CD14-positive monocyte (primary cell): ENCODE results near the gene BCL3. TPM values are rescaled to one million over a fixed set of nuclear protein-coding genes. Genes with fewer than 3 reads are reported as not detected.

Source experiments
- DNase-seq, 3 donors: peaks; one replicate each; pipeline ENCODE4 v3.0.0-alpha.2; 2011 to 2022
- H2AFZ ChIP-seq: 2 replicates; pipeline ENCODE4 v1.6.0; 2012; ENCODE audit warnings: mild to moderate bottlenecking, low read depth, low read length, inconsistent platforms; ENCODE audit not compliant: insufficient read depth, poor library complexity, severe bottlenecking
- H3K27ac ChIP-seq, 2 donors: 1 replicate in 1 of 2; 2 replicates in 1 of 2; pipeline ENCODE4 v1.5.1; 2012 to 2013; ENCODE audit warnings: low read length in 2 of 2, control low read depth in 1 of 2, inconsistent platforms in 1 of 2, low read depth in 1 of 2, mild to moderate bottlenecking in 1 of 2
- H3K27me3 ChIP-seq, 2 donors: one replicate each; pipeline versions ENCODE4 v1.6.0 to v1.6.1; 2011 to 2013; ENCODE audit warnings: low read length in 2 of 2; ENCODE audit not compliant: control insufficient read depth in 2 of 2, insufficient read depth in 2 of 2
- H3K36me3 ChIP-seq, 2 donors: replicated peaks in 1 of 2; 1 replicate in 1 of 2; 2 replicates in 1 of 2; pipeline versions ENCODE4 v1.5.1 to v1.6.1; 2012 to 2013; ENCODE audit warnings: low read length in 2 of 2, control low read depth in 1 of 2, inconsistent platforms in 1 of 2, mild to moderate bottlenecking in 1 of 2; ENCODE audit not compliant: insufficient read depth in 2 of 2, control insufficient read depth in 1 of 2
- H3K4me1 ChIP-seq, 2 donors: 1 replicate in 1 of 2; 2 replicates in 1 of 2; pipeline versions ENCODE4 v1.5.1 to v1.6.1; 2012 to 2013; ENCODE audit warnings: low read length in 2 of 2, control low read depth in 1 of 2, inconsistent platforms in 1 of 2, mild to moderate bottlenecking in 1 of 2, moderate library complexity in 1 of 2; ENCODE audit not compliant: insufficient read depth in 2 of 2, control insufficient read depth in 1 of 2
- H3K4me2 ChIP-seq: replicated peaks from 2 replicates; pipeline ENCODE3; 2012; ENCODE audit warnings: low read length, moderate library complexity, mild to moderate bottlenecking; ENCODE audit not compliant: poor library complexity, severe bottlenecking; ENCODE audit errors: extremely low read depth
- H3K4me3 ChIP-seq, 3 experiments: fragments of 200-600 bp in 1 of 3; sonication (generic) in 1 of 3; replicated peaks in 1 of 3; 1 replicate in 2 of 3; 2 replicates in 1 of 3; pipeline ENCODE4 v1.5.1; 2011 to 2013; ENCODE audit warnings: low read length in 3 of 3, mild to moderate bottlenecking in 3 of 3, control low read depth in 2 of 3, low read depth in 2 of 3, inconsistent platforms in 1 of 3, moderate library complexity in 1 of 3
- H3K79me2 ChIP-seq: 2 replicates; pipeline ENCODE4 v1.6.0; 2012; ENCODE audit warnings: mild to moderate bottlenecking, control low read depth, inconsistent platforms, low read length, moderate library complexity; ENCODE audit not compliant: insufficient read depth
- H3K9ac ChIP-seq: 2 replicates; pipeline ENCODE4 v1.6.0; 2017; ENCODE audit warnings: low read length, mild to moderate bottlenecking; ENCODE audit not compliant: insufficient read depth, poor library complexity, severe bottlenecking
- H3K9me3 ChIP-seq, 2 donors: replicated peaks in 1 of 2; 1 replicate in 1 of 2; 2 replicates in 1 of 2; pipeline versions ENCODE4 v1.5.1 to v1.6.1; 2012 to 2013; ENCODE audit warnings: low read length in 2 of 2, control low read depth in 1 of 2; ENCODE audit not compliant: control insufficient read depth in 1 of 2, insufficient read depth in 1 of 2
- H4K20me1 ChIP-seq: 2 replicates; pipeline ENCODE4 v1.6.0; 2012; ENCODE audit warnings: mild to moderate bottlenecking, low read length, control low read depth, moderate library complexity; ENCODE audit not compliant: insufficient read depth
- H3K27ac Mint-ChIP-seq, 7 donors: one replicate each; pipeline ENCODE4 v1.8.0; 2020; ENCODE audit warnings: mild to moderate bottlenecking in 7 of 7, mixed read lengths in 7 of 7, moderate library complexity in 6 of 7, inconsistent platforms in 2 of 7
- H3K27me3 Mint-ChIP-seq, 3 donors: one replicate each; pipeline ENCODE4 v1.8.0; 2021 to 2022; ENCODE audit warnings: low read depth in 3 of 3, mild to moderate bottlenecking in 3 of 3, mixed read lengths in 3 of 3, moderate library complexity in 3 of 3, inconsistent platforms in 1 of 3
- H3K36me3 Mint-ChIP-seq, 2 donors: one replicate each; pipeline ENCODE4 v1.8.0; 2020; ENCODE audit warnings: mixed read lengths in 2 of 2, inconsistent platforms in 1 of 2, mild to moderate bottlenecking in 1 of 2
- H3K4me1 Mint-ChIP-seq: one replicate; pipeline ENCODE4 v1.8.0; 2020; ENCODE audit warnings: mild to moderate bottlenecking, mixed read lengths
- H3K4me3 Mint-ChIP-seq, 2 donors: one replicate each; pipeline ENCODE4 v1.8.0; 2020; ENCODE audit warnings: mild to moderate bottlenecking in 2 of 2, mixed read lengths in 2 of 2, moderate library complexity in 1 of 2
- H3K9me3 Mint-ChIP-seq, 7 donors: one replicate each; pipeline ENCODE4 v1.8.0; 2020 to 2022; ENCODE audit warnings: mixed read lengths in 7 of 7, mild to moderate bottlenecking in 6 of 7, moderate library complexity in 6 of 7, inconsistent platforms in 2 of 7
- CTCF ChIP-seq: fragments of 200-600 bp; IDR thresholded peaks from one replicate; pipeline ENCODE4 v1.8.0; 2022; ENCODE audit warnings: antibody characterized with exemption, mild to moderate bottlenecking
- WGBS: methylation state at CpG from one replicate; pipeline ENCODE4 v1.1.5; 2013; ENCODE audit warnings: missing lambda C conversion rate; ENCODE audit not compliant: insufficient coverage; 5-methylcytosine and 5-hydroxymethylcytosine counted together
- intact Hi-C, 2 donors: fragments of 100-400 bp; cut with micrococcal nuclease; formaldehyde crosslinking; loops; one replicate each; pipeline versions ENCODE4 v1.15.0 to v1.15.1; 2023
- polyA plus RNA-seq, 3 donors: library from polyadenylated mRNA; depleted of rRNA in 1 of 3; unstranded in 2 of 3; stranded (reverse) in 1 of 3; fragments of 300-500 nt in 2 of 3; fragments of >200 nt in 1 of 3; fragmentation: Illumina TruSeq in 2 of 3; gene quantifications; 1 replicate in 2 of 3; 2 replicates in 1 of 3; pipeline ENCODE4 v1.2.3, GENCODE V29; 2012 to 2021

BCL3 gene
- polyA plus RNA-seq, 3 donors: 18.7 to 160 (median 23.1) TPM

GRCh38 chr19:44782729-44783128, 34.2 kb downstream of the BCL3 start:
- Mint-ChIP-seq H3K9me3 (peaks cover 0 to 2% (median 0%) of the 10 kb centered on the region in 7 donors), H3K36me3 (no peaks in the 10 kb centered on the region), H3K4me1 (peaks cover 8% of the 10 kb centered on the region), H3K4me3 (no peak overlapping the region), H3K27me3 (peaks cover 0 to 14% (median 12%) of the 10 kb centered on the region in 3 donors), H3K27ac (no peak overlapping the region)
- no peaks in the 10 kb centered on the region for H3K9me3 ChIP-seq
- no peak for DNase-seq
- no peak overlapping the region for H3K27ac ChIP-seq
- no peaks in the 10 kb centered on the region for H3K79me2 ChIP-seq
- no peak overlapping the region for H2AFZ ChIP-seq
- H4K20me1 ChIP-seq: no peaks in the 10 kb centered on the region
- no peak for TF ChIP-seq CTCF
- H3K4me1 ChIP-seq: peaks cover 7 to 8% of the 10 kb centered on the region in 2 donors
- intact Hi-C loops: loop anchor here in 1 of 2 donors (10.0 kb wide), 1 partner anchor 208 kb away; no protein-coding TSS in a partner anchor
- H3K4me3 ChIP-seq: no peak overlapping the region
- no peaks in the 10 kb centered on the region for H3K36me3 ChIP-seq
- peaks cover 0 to 4% of the 10 kb centered on the region in 2 donors for H3K27me3 ChIP-seq
- no peak overlapping the region for H3K4me2 ChIP-seq
- H3K9ac ChIP-seq: no peak overlapping the region
- no CpG with 5 or more reads among the region's 5 CpGs for WGBS

GRCh38 chr19:44783545-44783944, 35.0 kb downstream of the BCL3 start:
- Mint-ChIP-seq H3K4me1 (peaks cover 8% of the 10 kb centered on the region), H3K36me3 (no peaks in the 10 kb centered on the region), H3K27me3 (peaks cover 0 to 12% (median 11%) of the 10 kb centered on the region in 3 donors), H3K9me3 (peaks cover 0 to 2% (median 0%) of the 10 kb centered on the region in 7 donors), H3K27ac (no peak overlapping the region), H3K4me3 (no peak overlapping the region)
- WGBS: 100% methylated on average over 2 of the region's 4 CpGs
- Histone ChIP-seq H3K27ac (no peak overlapping the region), H3K4me1 (peaks cover 7 to 8% of the 10 kb centered on the region in 2 donors), H3K4me2 (no peak overlapping the region), H4K20me1 (no peaks in the 10 kb centered on the region), H3K4me3 (no peak overlapping the region), H2AFZ (no peak overlapping the region), H3K27me3 (no peaks in the 10 kb centered on the region), H3K9me3 (no peaks in the 10 kb centered on the region), H3K79me2 (no peaks in the 10 kb centered on the region), H3K36me3 (no peaks in the 10 kb centered on the region), H3K9ac (no peak overlapping the region)
- TF ChIP-seq CTCF: no peak
- intact Hi-C loops: loop anchor here in 1 of 2 donors (10.0 kb wide), 1 partner anchor 209 kb away; no protein-coding TSS in a partner anchor
- no peak for DNase-seq
